ENCODE data around the gene ASPSCR1.

DNA sequence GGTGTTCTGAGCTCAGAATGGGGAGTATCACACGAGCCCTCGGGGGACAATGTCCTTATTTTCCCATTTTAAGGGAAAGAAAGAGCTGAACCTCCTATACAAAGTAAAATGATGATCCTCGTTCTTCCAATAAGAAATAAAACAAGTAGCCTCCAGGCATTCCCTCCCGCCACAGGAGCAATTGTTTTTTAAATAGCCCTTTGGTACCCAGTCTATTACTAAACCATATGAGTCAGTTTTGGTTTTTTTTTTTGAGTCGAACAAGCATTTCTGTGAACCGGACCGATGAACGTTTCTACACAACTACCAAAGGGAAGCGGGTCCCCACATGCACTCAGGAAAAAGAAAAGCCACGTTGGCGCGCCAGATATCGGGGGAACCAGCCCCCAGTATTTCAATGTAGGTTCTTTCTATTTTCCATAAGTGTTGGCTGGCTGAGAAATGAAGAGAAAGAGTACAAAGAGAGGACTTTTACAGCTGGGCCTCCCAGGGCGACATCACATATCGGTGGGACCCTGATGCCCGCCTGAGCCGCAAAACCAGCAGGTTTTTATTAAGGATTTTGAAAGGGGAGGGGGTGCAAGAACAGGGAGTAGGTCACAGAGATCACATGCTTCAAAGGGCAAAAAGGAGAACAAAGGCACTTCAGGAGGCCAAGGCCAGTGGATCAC, 63.9 kb downstream of the ASPSCR1 start:
- TF ChIP-seq, protein P1, sequence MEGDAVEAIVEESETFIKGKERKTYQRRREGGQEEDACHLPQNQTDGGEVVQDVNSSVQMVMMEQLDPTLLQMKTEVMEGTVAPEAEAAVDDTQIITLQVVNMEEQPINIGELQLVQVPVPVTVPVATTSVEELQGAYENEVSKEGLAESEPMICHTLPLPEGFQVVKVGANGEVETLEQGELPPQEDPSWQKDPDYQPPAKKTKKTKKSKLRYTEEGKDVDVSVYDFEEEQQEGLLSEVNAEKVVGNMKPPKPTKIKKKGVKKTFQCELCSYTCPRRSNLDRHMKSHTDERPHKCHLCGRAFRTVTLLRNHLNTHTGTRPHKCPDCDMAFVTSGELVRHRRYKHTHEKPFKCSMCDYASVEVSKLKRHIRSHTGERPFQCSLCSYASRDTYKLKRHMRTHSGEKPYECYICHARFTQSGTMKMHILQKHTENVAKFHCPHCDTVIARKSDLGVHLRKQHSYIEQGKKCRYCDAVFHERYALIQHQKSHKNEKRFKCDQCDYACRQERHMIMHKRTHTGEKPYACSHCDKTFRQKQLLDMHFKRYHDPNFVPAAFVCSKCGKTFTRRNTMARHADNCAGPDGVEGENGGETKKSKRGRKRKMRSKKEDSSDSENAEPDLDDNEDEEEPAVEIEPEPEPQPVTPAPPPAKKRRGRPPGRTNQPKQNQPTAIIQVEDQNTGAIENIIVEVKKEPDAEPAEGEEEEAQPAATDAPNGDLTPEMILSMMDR (IDR thresholded peaks at IDR 0.05) = no peak
- TF ChIP-seq EP300 (IDR thresholded peaks at IDR 0.05) = no peak
- no peak for TF ChIP-seq POLR2A (IDR thresholded peaks at IDR 0.05)

All from stomach (tissue), 4 donors.